GM19455 (cell line): Measurements from ENCODE around the gene P2RY12.

ENCODE experiments used
- ATAC-seq: cut with Tn5 transposase; IDR thresholded peaks from one replicate; pipeline ENCODE4 v1.9.1; 2021; ENCODE audit not compliant: unreplicated experiment

The P2RY12 gene

DNA sequence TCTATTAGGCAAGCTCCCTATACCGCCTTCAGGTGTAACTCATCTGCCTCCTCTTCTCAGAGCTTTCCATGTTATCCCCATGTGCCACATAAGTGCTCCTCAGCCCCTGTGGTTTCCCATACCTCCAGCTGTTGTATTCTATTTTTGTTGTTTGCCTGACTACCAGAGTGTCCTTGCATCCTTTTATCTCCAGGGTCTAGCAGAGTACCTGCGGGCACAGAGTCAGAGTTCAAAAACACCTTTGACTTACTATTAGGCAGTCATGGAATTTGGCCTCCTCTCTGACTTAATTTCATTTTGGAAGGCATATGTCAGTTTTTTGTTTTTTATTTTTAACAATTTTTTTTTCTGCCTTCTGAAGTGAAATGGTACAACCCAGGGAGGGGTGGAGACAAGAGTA is 75.0 kb downstream of the P2RY12 start:
- ATAC-seq, result no peak

DNA sequence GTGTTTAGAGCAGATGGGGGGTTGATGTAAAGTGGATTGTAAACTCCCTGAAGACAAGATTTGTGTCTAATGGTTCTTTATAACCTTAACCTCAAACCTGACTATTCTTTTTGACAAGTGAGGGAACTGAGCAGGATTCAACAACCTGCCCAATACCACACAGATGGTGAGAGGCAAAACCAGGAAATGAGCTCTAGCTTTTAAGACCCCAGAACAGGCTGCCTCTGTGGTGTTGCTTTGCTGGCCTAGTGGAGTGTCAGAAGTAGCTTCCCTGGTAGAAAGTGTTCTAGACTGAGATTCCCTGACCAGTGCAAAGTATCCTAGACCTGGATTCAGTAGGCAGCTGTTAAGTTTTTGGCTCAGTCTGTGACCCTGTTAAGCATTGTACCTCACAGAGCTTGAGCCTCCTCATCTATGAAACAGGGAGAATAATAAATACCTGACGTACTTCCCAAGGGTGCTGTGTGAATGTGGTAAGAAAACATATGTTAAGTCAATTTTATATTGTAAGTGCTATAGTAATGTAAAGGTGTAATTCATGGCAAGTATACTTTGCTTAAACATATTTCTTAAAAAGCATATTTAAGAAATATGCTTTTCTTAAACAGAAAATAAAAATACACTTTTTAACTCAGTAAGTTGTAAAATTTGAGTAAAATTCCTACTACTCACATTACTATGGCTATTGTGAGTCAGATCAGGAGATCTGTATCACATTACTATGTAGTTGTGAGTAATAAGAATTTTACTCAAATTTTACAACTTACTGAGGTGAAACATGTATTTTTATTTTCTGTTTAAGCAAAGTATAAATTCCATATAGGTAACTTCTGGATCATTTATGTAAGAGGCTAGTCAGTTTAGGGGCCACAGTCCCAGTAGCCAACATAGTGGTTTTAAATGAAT is 76.7 kb downstream of the P2RY12 start:
- ATAC-seq, result no peak

DNA sequence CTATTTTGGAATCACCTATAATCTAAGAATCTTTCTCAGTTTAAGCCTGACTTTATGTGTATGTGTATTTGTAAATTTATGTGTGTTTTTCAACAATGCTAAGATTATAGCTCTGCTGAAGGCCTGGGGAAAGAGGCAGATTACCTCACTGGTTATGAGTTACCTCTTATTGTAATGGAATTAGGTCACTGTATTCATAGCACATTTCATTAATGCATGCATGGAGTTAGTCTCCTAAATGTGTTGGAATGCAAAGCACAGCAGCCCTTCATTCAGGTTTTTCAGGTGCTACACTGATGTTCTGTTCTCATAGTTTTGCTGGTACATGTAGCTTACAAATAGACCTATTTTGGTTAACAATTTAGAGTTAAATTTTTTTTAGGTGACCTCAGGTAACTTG is 77.4 kb downstream of the P2RY12 start:
- ATAC-seq, result no peak

DNA sequence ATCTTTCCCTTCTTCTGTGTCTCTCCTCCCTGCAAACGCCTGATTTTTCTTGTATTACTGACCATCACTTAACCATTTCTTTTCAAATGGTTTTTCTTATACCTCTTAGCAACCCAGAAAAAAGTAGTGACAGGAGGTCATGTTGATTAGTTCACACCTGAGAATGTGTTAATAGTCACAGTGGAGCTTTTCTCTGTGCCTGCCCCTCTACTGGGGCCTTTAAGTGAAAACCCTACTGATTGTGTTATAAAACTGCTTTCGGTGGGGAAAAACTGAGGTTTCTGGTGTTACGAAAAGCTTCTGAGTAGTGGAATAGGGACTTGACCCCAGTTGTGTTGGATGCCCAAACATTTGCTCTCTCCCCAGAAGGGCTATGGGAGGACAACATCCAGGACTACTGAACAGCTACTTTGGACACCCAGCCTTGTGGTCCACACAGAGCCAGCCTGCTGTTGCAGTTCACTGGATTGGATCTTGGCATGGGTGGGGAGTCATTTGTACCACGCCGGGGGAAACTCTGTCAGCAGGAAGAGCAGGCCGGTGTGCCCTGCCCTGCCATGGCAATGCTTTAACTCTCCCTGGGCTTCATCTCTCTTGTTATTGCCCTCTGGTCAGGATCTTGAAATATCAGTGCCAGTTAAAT is 78.3 kb downstream of the P2RY12 start:
- ATAC-seq, result no peak

DNA sequence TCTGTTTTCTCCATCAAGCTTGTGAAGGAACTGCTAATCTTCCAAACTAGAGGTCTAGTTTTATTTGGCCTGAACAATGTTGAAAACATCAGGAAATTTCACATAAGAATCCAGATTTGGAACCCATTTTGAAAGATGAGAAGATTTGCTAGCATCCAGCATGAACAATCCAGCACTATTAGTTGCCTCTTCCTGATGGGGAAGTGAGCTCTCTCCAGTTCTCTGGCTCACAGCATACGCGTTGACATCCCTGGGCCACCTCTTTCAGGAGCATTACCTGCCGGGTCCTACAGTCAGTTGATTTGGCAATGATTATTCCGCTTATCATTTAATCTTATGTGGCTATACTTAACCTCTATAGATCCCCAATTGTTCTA is 78.8 kb downstream of the P2RY12 start:
- ATAC-seq, result no peak

DNA sequence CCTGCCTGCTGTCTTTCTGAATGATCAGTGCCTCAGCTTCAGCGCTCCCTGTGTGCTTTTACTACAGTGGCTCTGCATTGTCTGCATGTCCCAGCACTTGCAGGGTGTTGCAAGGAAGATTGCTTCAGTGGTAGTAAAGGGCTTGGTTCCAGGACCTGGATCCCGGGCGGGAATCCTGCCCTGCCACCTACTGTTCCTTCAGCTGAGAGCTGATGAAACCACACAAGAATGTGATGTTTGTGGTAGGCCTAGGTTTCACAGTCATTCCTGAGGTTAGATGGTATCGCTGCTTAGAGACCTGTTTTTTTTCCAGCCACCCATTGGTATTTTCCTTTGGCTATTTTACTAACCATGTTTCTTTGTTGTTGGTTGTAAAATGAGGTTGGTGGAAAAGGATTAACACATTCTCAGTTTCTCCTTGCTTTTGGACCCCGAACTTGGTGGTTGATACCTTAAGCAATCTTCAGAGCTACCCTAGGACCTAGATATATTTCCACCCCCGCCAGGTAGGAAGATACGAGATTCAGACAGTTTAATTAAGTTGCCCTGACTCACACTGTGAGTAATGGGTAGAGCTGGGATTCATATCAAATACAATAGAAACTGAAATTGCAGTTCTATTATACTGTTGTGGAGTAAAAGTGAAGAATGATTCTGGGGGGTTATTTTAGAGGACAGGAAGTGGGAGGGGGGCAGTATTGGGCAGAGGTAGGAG is 79.3 kb downstream of the P2RY12 start:
- ATAC-seq, result no peak

DNA sequence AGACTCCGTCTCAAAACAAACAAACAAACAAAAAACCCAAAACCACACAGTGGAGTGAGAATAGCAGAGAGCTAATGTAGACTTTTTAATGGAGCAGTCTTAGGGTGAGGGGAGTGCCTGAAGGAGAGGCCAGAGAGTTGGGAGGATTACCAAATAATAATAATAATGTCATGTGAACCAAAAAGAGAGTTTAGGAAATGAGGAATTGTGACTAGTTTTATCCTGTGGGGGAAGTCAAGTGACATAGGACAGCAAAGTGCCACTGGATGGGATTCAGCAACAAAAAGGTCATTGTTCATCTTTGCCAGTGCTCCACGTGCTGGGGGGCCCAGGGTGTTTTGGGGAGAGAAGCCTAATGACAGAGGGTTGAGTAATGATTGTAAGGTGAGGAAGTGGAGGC is 80.8 kb downstream of the P2RY12 start:
- no peak for ATAC-seq

GRCh38 chr3:151301787-151302186 is 82.8 kb downstream of the P2RY12 start:
- no peak for ATAC-seq

DNA sequence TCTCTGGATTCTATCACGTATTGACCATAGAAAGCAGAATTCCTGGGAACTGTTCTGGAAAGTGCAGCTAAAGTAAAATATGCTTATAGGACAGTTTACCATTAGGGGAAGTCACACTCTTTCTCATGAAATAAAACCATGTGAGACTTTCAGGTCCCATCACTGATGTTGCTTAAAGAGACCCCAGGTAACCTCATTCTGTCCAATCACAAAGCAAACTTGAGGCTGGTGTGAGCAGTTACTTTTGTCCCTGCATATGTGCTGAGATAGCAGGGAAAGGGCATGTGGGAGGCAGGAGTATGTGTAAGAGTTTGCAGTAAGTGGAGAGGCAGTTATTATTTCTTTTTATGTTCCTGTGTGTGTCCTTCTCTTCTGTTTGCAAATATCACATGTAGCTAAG is 84.0 kb downstream of the P2RY12 start:
- ATAC-seq, result no peak

- no peak for ATAC-seq
These were observed 85.5 kb downstream of the P2RY12 start for GRCh38 chr3:151299006-151299405.

DNA sequence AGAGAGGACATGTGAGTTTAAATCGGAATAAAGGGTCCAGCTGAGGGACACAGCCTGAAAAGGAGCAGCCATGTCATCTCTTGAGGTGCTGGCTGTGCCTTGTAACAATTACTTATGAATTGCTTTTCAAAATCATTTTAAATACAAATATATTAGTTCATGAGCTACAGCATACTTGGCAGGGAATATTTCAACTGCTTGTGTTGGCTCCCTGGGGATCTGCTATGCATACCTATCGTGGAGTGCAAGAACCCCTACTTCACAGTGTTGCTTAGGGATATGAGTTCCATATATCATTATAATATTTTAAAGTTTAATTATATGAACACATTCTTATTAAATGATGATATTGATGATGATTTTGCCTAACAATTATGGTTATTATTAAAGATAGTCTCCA is 87.1 kb downstream of the P2RY12 start:
- ATAC-seq, result no peak

GRCh38 chr3:151296226-151296625 is 88.3 kb downstream of the P2RY12 start:
- no peak for ATAC-seq

DNA sequence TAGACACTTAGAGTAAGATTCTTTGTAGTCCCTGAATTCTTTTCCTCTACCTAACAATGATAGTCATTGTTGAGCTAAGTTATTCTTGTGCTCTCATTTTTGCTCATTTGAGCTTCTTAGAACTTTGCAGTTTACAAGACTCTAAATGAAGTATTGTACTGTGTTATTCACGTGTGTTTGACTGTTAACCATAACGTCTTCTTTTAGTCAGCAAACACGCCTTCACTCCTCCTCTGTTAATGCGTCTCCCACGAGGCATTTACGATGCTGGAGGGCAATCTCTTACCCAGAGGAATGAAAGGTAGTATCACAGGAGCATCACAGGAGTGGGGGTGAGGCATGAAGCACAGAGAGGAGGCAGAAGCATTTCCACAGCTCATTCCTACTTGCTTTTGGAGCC is 91.4 kb downstream of the P2RY12 start:
- no peak for ATAC-seq

- no peak for ATAC-seq
These were observed 93.9 kb downstream of the P2RY12 start for GRCh38 chr3:151290673-151291072.

DNA sequence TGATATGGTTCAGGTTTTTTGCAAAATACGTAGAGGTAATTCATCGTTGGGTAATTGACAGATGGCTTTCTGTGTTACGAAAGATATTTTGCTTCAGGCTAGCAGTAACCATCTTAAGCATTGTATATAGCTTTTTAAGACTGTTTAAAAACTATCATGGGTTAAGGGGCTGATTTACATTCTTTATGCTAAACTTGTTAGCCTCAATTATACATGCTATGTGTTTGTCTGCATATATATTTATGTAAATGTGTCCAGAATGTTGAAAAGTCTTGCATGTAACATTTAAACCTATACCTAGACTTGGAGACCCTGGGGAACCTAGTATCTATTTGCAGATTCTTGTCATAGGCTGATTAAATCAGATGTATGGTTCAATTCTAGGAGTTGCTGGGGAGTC is 95.1 kb downstream of the P2RY12 start:
- ATAC-seq, result no peak
